ENCODE results near the gene ATF7IP. TPM values are rescaled to one million over a fixed set of nuclear protein-coding genes. Genes with fewer than 3 reads are reported as not detected.

The ATF7IP gene
- total and polyA plus RNA-seq, 3 donors from 2014 or later, result 71.0 to 84.6 (median 77.1) TPM

GRCh38 chr12:14379508-14379907, 14.0 kb downstream of the ATF7IP start:
- intact Hi-C loops (cut with DNase I; ENCODE audit: low total_unique reads), result no loop called here
- DNase-seq, result no peak
- H3K27ac ChIP-seq, result no peak overlapping the region

GRCh38 chr12:14384783-14385638, 19.5 kb downstream of the ATF7IP start:
- 5 to 15% methylated on average over 2 of the region's 2 CpGs for WGBS, 2 donors
- no peaks in the 10 kb centered on the region for H3K36me3 ChIP-seq (ENCODE audit: low read depth, missing control alignments)
- DNase-seq, result peak; percentile 84
- TF ChIP-seq POLR2A (IDR thresholded peaks at IDR 0.05) (no peak), CTCF (IDR thresholded peaks at IDR 0.05) (no peak)
- no peaks in the 10 kb centered on the region for H3K9me3 ChIP-seq
- intact Hi-C loops (cut with DNase I; ENCODE audit: low total_unique reads), result no loop called here
- no peaks in the 10 kb centered on the region for H3K27me3 ChIP-seq
- peak overlapping the region; percentile 61 to 70 for H3K27ac ChIP-seq
- H3K4me3 ChIP-seq, result peak overlapping the region; percentile 9 to 14
- peaks cover 20% of the 10 kb centered on the region for H3K4me1 ChIP-seq

More at GRCh38 chr12:14379508-14379907, 14.0 kb downstream of the ATF7IP start:
- TF ChIP-seq POLR2A (IDR thresholded peaks at IDR 0.05) (no peak), CTCF (IDR thresholded peaks at IDR 0.05) (no peak)
- no peak overlapping the region for H3K4me3 ChIP-seq
- H3K27me3 ChIP-seq, result no peaks in the 10 kb centered on the region
- no peaks in the 10 kb centered on the region for H3K9me3 ChIP-seq
- H3K4me1 ChIP-seq, result peaks cover 11% of the 10 kb centered on the region
- no peaks in the 10 kb centered on the region for H3K36me3 ChIP-seq (ENCODE audit: low read depth, missing control alignments)

- Histone ChIP-seq H3K4me1 (peaks cover 27% of the 10 kb centered on the region), H3K27ac (peak overlapping the region; percentile 16 to 70), H3K27me3 (no peaks in the 10 kb centered on the region), H3K9me3 (no peaks in the 10 kb centered on the region), H3K36me3 (ENCODE audit: low read depth, missing control alignments) (no peaks in the 10 kb centered on the region), H3K4me3 (no peak overlapping the region)
- 56 to 90% methylated on average over 3 of the region's 3 CpGs for WGBS, 2 donors
- TF ChIP-seq CTCF (IDR thresholded peaks at IDR 0.05) (no peak), POLR2A (IDR thresholded peaks at IDR 0.05) (no peak)
- intact Hi-C loops (cut with DNase I; ENCODE audit: low total_unique reads), result no loop called here
- no peak for DNase-seq
Observed at GRCh38 chr12:14387219-14387871, 21.9 kb downstream of the ATF7IP start.

DNA sequence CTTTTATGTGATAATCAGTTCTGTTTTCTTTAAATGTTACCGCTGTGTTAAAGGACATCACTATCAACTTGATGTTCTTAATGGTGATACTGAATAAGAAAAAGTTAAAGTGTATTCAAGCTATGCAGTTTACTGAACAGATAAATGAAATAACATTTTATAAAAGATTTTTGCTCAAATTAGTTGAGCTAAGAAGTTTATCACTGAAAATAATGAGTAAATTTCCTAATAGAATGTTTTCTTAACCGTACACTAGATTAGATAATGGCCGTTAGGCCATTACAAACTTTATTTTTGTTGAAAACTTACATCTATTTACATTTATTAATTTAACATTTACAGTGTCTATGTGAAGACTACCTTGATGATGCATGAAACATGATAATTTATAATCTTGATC, 25.0 kb downstream of the ATF7IP start:
- Histone ChIP-seq H3K27me3 (no peaks in the 10 kb centered on the region), H3K4me1 (peaks cover 10% of the 10 kb centered on the region), H3K27ac (peak overlapping the region; percentile 36 to 68), H3K4me3 (no peak overlapping the region), H3K9me3 (no peaks in the 10 kb centered on the region), H3K36me3 (ENCODE audit: low read depth, missing control alignments) (no peaks in the 10 kb centered on the region)
- TF ChIP-seq CTCF (IDR thresholded peaks at IDR 0.05) (no peak), POLR2A (IDR thresholded peaks at IDR 0.05) (no peak)
- DNase-seq, result no peak
- intact Hi-C loops (cut with DNase I; ENCODE audit: low total_unique reads), result no loop called here
- WGBS, 2 donors, result 50 to 65% methylated on average over 3 of the region's 3 CpGs
